ENCODE results near the gene KIF18B. TPM values are rescaled to one million over a fixed set of nuclear protein-coding genes. Genes with fewer than 3 reads are reported as not detected.

The KIF18B gene
- total and polyA plus RNA-seq, 5 donors from 2014 or later = 0.19 to 0.60 (median 0.37) TPM; not detected in 1

DNA sequence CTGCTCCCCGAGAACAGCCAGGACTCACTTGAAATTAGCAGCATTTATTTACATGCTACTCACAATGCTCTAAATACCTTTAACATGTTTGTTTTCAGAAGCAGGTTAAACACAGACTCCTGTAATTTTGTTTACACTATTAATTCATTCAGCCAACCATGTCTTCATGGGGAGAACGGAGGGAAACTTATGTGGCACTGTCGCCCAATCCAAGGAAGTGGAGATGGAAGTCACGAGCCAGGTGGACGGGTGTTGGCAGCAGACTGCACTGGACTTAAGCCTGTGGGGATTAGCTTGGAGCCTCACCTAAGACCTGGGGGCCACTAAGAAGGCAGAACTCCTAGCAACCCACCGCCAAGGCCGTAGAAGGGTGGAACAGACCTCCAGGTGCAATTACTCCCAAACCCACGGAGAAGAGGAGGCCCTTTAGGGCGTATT is 23.4 kb downstream of the KIF18B start:
- no peaks in the 10 kb centered on the region for H3K4me1 ChIP-seq (ENCODE audit: control insufficient read depth, insufficient read depth, low read length, poor library complexity, severe bottlenecking)
- no peak for ATAC-seq (ENCODE audit: low read depth in 2 of 2)
- no peak for DNase-seq

GRCh38 chr17:44922746-44923470 is 24.7 kb downstream of the KIF18B start:
- no peaks in the 10 kb centered on the region for H3K9me3 Mint-ChIP-seq
- Histone ChIP-seq H3K4me1 (ENCODE audit: control insufficient read depth, insufficient read depth, low read length, poor library complexity, severe bottlenecking) (no peaks in the 10 kb centered on the region), H3K4me3 (ENCODE audit: low read depth, low read length) (no peak overlapping the region), H3K9me3 (ENCODE audit: control insufficient read depth in 2 of 2, low read length in 2 of 2) (no peaks in the 10 kb centered on the region), H3K36me3 (ENCODE audit: control insufficient read depth, insufficient read depth, low read length) (no peaks in the 10 kb centered on the region), H3K27ac (ENCODE audit: insufficient read depth, low read length, poor library complexity, severe bottlenecking) (no peak overlapping the region), H3K27me3 (ENCODE audit: control insufficient read depth, insufficient read depth, low read length) (no peaks in the 10 kb centered on the region)
- no peaks in the 10 kb centered on the region for H3K36me3 Mint-ChIP-seq
- H3K4me3 Mint-ChIP-seq = no peak overlapping the region
- no peaks in the 10 kb centered on the region for H3K4me1 Mint-ChIP-seq
- ATAC-seq (ENCODE audit: low read depth in 2 of 2) (no peak), DNase-seq (no peak)
- H3K27ac Mint-ChIP-seq = no peak overlapping the region
- H3K27me3 Mint-ChIP-seq = peaks cover 9% of the 10 kb centered on the region

More for the DNA sequence above, 23.4 kb downstream of the KIF18B start:
- H3K27me3 Mint-ChIP-seq = peaks cover 4% of the 10 kb centered on the region
- no peaks in the 10 kb centered on the region for H3K36me3 ChIP-seq (ENCODE audit: control insufficient read depth, insufficient read depth, low read length)
- no peaks in the 10 kb centered on the region for H3K9me3 Mint-ChIP-seq
- H3K27me3 ChIP-seq (ENCODE audit: control insufficient read depth, insufficient read depth, low read length) = no peaks in the 10 kb centered on the region
- H3K4me1 Mint-ChIP-seq = no peaks in the 10 kb centered on the region
- no peak overlapping the region for H3K4me3 Mint-ChIP-seq
- no peaks in the 10 kb centered on the region for H3K36me3 Mint-ChIP-seq
- peak overlapping the region in 1 of 3 donors; percentile 9 for H3K27ac Mint-ChIP-seq
- no peak overlapping the region for H3K4me3 ChIP-seq (ENCODE audit: low read depth, low read length)
- H3K27ac ChIP-seq (ENCODE audit: insufficient read depth, low read length, poor library complexity, severe bottlenecking) = no peak overlapping the region
- no peaks in the 10 kb centered on the region for H3K9me3 ChIP-seq (ENCODE audit: control insufficient read depth in 2 of 2, low read length in 2 of 2)

DNA sequence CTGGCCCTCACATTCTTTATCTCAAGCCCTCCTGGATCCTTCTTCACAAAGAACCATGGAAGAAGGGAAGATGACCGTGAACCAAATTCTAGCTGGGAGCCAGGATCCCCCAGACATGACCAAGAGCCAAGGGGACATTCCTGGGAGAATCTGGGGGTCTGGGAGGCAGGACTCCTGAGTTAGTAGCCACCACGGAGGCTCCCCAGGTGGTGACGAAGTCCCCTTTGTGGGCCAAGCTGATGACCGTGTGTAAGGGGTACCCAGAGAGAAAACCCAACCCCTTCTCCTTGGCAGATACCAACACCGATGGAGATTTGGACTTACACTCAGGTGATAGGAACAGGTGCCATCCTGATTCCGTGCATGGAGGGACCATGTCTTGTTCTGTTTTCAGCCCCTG is 25.4 kb downstream of the KIF18B start:
- no peak for DNase-seq
- H3K4me1 Mint-ChIP-seq = no peaks in the 10 kb centered on the region

DNA sequence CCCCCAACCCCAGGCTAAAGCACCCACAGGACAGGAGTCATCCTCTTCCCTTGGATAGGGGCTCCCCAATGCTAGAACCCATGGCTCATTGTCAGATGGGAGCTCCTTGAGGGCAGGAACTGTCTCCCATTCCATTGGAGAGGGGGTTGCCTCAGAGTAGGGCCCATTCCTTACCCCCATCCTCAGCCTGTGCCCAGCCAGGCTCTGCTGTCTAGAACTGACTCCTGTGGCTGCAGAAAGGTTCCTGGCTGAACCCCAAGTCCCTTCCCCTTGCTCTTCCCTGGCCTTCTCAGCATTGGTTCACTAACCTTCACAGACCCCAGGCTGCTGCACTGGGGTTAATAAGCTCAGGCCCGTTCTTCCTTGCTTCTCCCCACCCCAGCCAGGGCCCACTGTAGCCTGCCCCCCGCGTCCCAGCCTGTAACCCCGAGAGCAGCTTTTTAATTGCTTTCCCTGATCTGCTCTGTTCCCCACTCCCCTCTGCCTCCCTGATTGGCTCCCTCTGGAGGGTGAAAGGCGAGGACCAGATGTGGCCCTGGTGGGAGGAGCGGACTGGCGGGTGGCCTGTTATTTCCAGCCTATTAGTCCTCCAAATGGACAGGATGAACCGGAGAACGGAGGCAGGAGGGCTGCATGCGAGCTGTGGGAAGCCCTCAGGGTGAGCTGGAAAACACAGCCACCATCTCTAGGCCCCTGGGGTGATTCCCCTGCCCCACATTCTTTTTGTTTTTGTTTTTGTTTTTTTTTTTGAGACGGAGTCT is 26.3 kb downstream of the KIF18B start:
- Histone ChIP-seq H3K27ac (ENCODE audit: insufficient read depth, low read length, poor library complexity, severe bottlenecking) (no peak overlapping the region), H3K9me3 (ENCODE audit: control insufficient read depth in 2 of 2, low read length in 2 of 2) (no peaks in the 10 kb centered on the region), H3K36me3 (ENCODE audit: control insufficient read depth, insufficient read depth, low read length) (no peaks in the 10 kb centered on the region), H3K4me3 (ENCODE audit: low read depth, low read length) (no peak overlapping the region), H3K27me3 (ENCODE audit: control insufficient read depth, insufficient read depth, low read length) (no peaks in the 10 kb centered on the region), H3K4me1 (ENCODE audit: control insufficient read depth, insufficient read depth, low read length, poor library complexity, severe bottlenecking) (no peaks in the 10 kb centered on the region)
- no peaks in the 10 kb centered on the region for H3K9me3 Mint-ChIP-seq
- peak overlapping the region in 1 of 3 donors; percentile 32 for H3K27ac Mint-ChIP-seq
- H3K36me3 Mint-ChIP-seq = no peaks in the 10 kb centered on the region
- DNase-seq = no peak
- no peak for ATAC-seq (ENCODE audit: low read depth in 2 of 2)
- no peak overlapping the region for H3K4me3 Mint-ChIP-seq
- H3K4me1 Mint-ChIP-seq = no peaks in the 10 kb centered on the region
- H3K27me3 Mint-ChIP-seq = peaks cover 12% of the 10 kb centered on the region

More for the DNA sequence above, 25.4 kb downstream of the KIF18B start:
- Histone ChIP-seq H3K9me3 (ENCODE audit: control insufficient read depth in 2 of 2, low read length in 2 of 2) (no peaks in the 10 kb centered on the region), H3K36me3 (ENCODE audit: control insufficient read depth, insufficient read depth, low read length) (no peaks in the 10 kb centered on the region), H3K27ac (ENCODE audit: insufficient read depth, low read length, poor library complexity, severe bottlenecking) (no peak overlapping the region), H3K4me1 (ENCODE audit: control insufficient read depth, insufficient read depth, low read length, poor library complexity, severe bottlenecking) (no peaks in the 10 kb centered on the region), H3K27me3 (ENCODE audit: control insufficient read depth, insufficient read depth, low read length) (no peaks in the 10 kb centered on the region), H3K4me3 (ENCODE audit: low read depth, low read length) (no peak overlapping the region)
- ATAC-seq (ENCODE audit: low read depth in 2 of 2) = no peak
- Mint-ChIP-seq H3K36me3 (no peaks in the 10 kb centered on the region), H3K9me3 (no peaks in the 10 kb centered on the region), H3K4me3 (no peak overlapping the region), H3K27me3 (peaks cover 9% of the 10 kb centered on the region), H3K27ac (no peak overlapping the region)

GRCh38 chr17:44920565-44920940 is 27.0 kb downstream of the KIF18B start:
- Mint-ChIP-seq H3K36me3 (no peaks in the 10 kb centered on the region), H3K27me3 (peaks cover 13% of the 10 kb centered on the region), H3K27ac (no peak overlapping the region), H3K4me1 (no peaks in the 10 kb centered on the region), H3K9me3 (no peaks in the 10 kb centered on the region), H3K4me3 (no peak overlapping the region)
- Histone ChIP-seq H3K4me1 (ENCODE audit: control insufficient read depth, insufficient read depth, low read length, poor library complexity, severe bottlenecking) (no peaks in the 10 kb centered on the region), H3K27me3 (ENCODE audit: control insufficient read depth, insufficient read depth, low read length) (no peaks in the 10 kb centered on the region), H3K27ac (ENCODE audit: insufficient read depth, low read length, poor library complexity, severe bottlenecking) (no peak overlapping the region), H3K4me3 (ENCODE audit: low read depth, low read length) (no peak overlapping the region), H3K9me3 (ENCODE audit: control insufficient read depth in 2 of 2, low read length in 2 of 2) (no peaks in the 10 kb centered on the region), H3K36me3 (ENCODE audit: control insufficient read depth, insufficient read depth, low read length) (no peaks in the 10 kb centered on the region)
- ATAC-seq (ENCODE audit: low read depth in 2 of 2) = no peak
- DNase-seq = no peak

GRCh38 chr17:44919885-44920564 is 27.5 kb downstream of the KIF18B start:
- Mint-ChIP-seq H3K9me3 (no peaks in the 10 kb centered on the region), H3K27ac (no peak overlapping the region), H3K4me1 (no peaks in the 10 kb centered on the region), H3K36me3 (no peaks in the 10 kb centered on the region), H3K27me3 (peaks cover 13% of the 10 kb centered on the region), H3K4me3 (no peak overlapping the region)
- H3K4me3 ChIP-seq (ENCODE audit: low read depth, low read length) = no peak overlapping the region
- no peaks in the 10 kb centered on the region for H3K4me1 ChIP-seq (ENCODE audit: control insufficient read depth, insufficient read depth, low read length, poor library complexity, severe bottlenecking)
- no peaks in the 10 kb centered on the region for H3K9me3 ChIP-seq (ENCODE audit: control insufficient read depth in 2 of 2, low read length in 2 of 2)
- no peaks in the 10 kb centered on the region for H3K27me3 ChIP-seq (ENCODE audit: control insufficient read depth, insufficient read depth, low read length)
- H3K36me3 ChIP-seq (ENCODE audit: control insufficient read depth, insufficient read depth, low read length) = no peaks in the 10 kb centered on the region
- DNase-seq (peak; percentile 52 to 77 (median 63)), ATAC-seq (ENCODE audit: low read depth in 2 of 2) (peak; percentile 78 to 82)
- no peak overlapping the region for H3K27ac ChIP-seq (ENCODE audit: insufficient read depth, low read length, poor library complexity, severe bottlenecking)

GRCh38 chr17:44919411-44919810 is 28.2 kb downstream of the KIF18B start:
- Mint-ChIP-seq H3K4me1 (peaks cover 0 to 2% (median 0%) of the 10 kb centered on the region in 4 donors), H3K27me3 (peaks cover 13% of the 10 kb centered on the region), H3K27ac (no peak overlapping the region), H3K36me3 (no peaks in the 10 kb centered on the region), H3K4me3 (no peak overlapping the region), H3K9me3 (no peaks in the 10 kb centered on the region)
- Histone ChIP-seq H3K9me3 (ENCODE audit: control insufficient read depth in 2 of 2, low read length in 2 of 2) (no peaks in the 10 kb centered on the region), H3K4me1 (ENCODE audit: control insufficient read depth, insufficient read depth, low read length, poor library complexity, severe bottlenecking) (no peaks in the 10 kb centered on the region), H3K27ac (ENCODE audit: insufficient read depth, low read length, poor library complexity, severe bottlenecking) (no peak overlapping the region), H3K27me3 (ENCODE audit: control insufficient read depth, insufficient read depth, low read length) (no peaks in the 10 kb centered on the region), H3K36me3 (ENCODE audit: control insufficient read depth, insufficient read depth, low read length) (no peaks in the 10 kb centered on the region), H3K4me3 (ENCODE audit: low read depth, low read length) (no peak overlapping the region)
- no peak for DNase-seq
- ATAC-seq (ENCODE audit: low read depth in 2 of 2) = no peak
